WERI-Rb-1 (cell line): ENCODE data around the gene TRIM7.

Source experiments
- DNase-seq: peaks from one replicate; pipeline ENCODE4 v3.0.0-alpha.2; 2020
- H3K27ac ChIP-seq: fragments of 250-450 bp; sonication (Bioruptor Pico); 2 replicates; pipeline ENCODE4 v1.5.1; 2020; ENCODE audit warnings: mild to moderate bottlenecking, moderate library complexity
- H3K27me3 ChIP-seq: fragments of 250-450 bp; sonication (Bioruptor Pico); 2 replicates; pipeline ENCODE4 v1.5.1; 2021; ENCODE audit warnings: mild to moderate bottlenecking, low read depth, moderate library complexity; ENCODE audit not compliant: insufficient read depth, severe bottlenecking
- H3K36me3 ChIP-seq: fragments of 250-450 bp; sonication (Bioruptor Pico); 2 replicates; pipeline ENCODE4 v1.5.1; 2020; ENCODE audit warnings: mild to moderate bottlenecking, moderate library complexity
- H3K4me3 ChIP-seq: 2 replicates; pipeline ENCODE4 v1.5.1; 2011; ENCODE audit warnings: low read depth, mild to moderate bottlenecking, control low read depth, low read length
- H3K9me3 ChIP-seq: fragments of 250-450 bp; sonication (Bioruptor Pico); 2 replicates; pipeline ENCODE4 v1.5.1; 2021; ENCODE audit warnings: mild to moderate bottlenecking, moderate library complexity; ENCODE audit not compliant: severe bottlenecking
- CTCF ChIP-seq: IDR thresholded peaks from 2 replicates; pipeline ENCODE4 v1.5.1; 2011; ENCODE audit warnings: low read depth, mild to moderate bottlenecking, control low read depth, inconsistent platforms, low read length

The TRIM7 gene

DNA sequence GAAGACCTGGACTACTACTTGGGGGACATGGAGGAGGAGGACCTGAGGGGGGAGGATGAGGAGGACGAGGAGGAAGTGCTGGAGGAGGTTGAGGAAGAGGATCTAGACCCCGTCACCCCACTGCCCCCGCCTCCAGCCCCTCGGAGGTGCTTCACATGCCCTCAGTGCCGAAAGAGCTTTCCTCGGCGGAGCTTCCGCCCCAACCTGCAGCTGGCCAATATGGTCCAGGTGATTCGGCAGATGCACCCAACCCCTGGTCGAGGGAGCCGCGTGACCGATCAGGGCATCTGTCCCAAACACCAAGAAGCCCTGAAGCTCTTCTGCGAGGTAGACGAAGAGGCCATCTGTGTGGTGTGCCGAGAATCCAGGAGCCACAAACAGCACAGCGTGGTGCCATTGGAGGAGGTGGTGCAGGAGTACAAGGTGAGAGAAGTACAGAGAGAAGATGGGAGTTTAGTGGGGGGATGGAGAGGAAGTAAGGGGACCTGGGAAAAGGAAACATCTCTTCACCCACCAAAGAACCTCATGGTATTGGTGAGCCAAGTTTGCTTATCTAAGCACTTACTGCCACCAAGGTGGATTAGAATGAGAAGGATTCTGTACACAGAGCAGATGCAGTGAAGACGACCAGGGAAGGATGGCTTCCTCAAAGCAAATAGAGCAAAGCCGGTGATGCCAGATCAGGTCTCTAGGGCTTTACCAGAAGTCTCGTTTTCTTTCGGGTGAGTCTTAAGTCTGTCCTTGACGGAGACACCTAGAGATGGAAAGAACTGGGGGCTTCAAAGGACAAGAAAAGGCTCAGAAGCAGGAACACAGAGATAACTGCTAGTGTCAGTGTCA lies 19.6 kb upstream of the TRIM7 start:
- TF ChIP-seq CTCF = no peak
- Histone ChIP-seq H3K9me3 (no peaks in the 10 kb centered on the region), H3K36me3 (no peaks in the 10 kb centered on the region), H3K27ac (peak overlapping the region; percentile 94; the same call in 1 of the 2 replicates), H3K4me3 (peak overlapping the region; percentile 55), H3K27me3 (no peaks in the 10 kb centered on the region)
- no peak for DNase-seq

DNA sequence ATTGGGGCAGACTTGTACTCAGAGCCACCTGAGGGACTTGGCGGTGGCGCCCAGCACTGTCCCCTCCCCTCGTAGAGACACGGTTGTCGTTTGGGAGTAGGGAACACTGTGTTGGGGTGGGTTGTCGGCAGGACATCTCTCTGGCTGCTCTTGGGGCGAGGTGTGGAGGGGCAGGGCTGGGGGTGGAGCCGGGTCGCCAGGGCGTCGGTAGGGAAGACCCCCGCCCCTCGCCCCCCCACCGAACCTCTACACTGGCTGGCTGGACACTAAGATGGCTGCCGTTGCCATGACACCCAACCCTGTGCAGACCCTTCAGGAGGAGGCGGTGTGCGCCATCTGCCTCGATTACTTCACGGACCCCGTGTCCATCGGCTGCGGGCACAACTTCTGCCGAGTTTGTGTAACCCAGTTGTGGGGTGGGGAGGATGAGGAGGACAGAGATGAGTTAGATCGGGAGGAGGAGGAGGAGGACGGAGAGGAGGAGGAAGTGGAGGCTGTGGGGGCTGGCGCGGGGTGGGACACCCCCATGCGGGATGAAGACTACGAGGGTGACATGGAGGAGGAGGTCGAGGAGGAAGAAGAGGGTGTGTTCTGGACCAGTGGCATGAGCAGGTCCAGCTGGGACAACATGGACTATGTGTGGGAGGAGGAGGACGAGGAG lies 18.9 kb upstream of the TRIM7 start:
- DNase-seq = peak; percentile 27
- Histone ChIP-seq H3K27me3 (no peaks in the 10 kb centered on the region), H3K9me3 (no peaks in the 10 kb centered on the region), H3K4me3 (peak overlapping the region; percentile 55), H3K27ac (peak overlapping the region; percentile 94), H3K36me3 (no peaks in the 10 kb centered on the region)
- no peak for TF ChIP-seq CTCF

DNA sequence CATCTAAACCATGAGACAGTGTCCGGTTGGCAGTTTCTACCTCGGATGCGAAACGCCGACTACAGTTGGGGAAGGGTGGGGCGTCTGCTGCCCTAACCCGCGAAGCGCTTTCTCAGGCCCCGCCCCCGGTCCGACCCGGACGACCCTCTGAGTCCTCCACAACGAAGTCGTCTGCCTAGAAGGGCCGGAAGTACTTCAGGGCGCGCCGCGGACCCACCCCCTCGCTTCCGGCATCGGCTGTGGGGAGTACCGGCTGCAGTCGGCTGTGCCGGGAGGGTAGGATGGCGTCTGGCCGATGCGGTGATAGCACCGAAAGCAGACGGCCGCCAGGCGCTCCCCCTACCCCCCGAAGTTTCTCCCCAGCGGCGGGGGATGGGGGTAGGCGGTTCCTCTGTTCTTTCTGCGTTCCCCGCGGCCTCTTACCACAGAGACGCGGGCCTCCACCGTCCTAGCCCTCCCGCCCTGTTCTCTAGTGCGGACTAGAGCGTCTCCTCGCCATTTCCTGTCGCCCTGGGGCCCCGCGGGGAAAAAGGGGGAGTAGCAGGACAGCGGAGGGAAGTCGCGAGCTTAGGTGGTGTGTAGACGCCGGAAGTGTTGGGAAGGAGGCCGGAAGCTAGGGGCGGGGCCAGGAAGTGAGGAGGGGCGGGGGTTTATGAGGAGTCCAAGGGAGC lies 18.2 kb upstream of the TRIM7 start, which contains the start of gene TRIM41:
Gene TRIM41 (plus strand): TSS at position 224 of the 671 bp plus-strand sequence. CDS start 719 bp downstream, outside the sequence.
- no peak for TF ChIP-seq CTCF
- DNase-seq = peak; percentile 95
- peak within 1 kb of the TSS; percentile 55 for H3K4me3 ChIP-seq
- no peaks in the 10 kb centered on the region for H3K36me3 ChIP-seq
- H3K27me3 ChIP-seq = no peaks in the 10 kb centered on the region
- peak within 1 kb of the TSS; percentile 94 for H3K27ac ChIP-seq
- H3K9me3 ChIP-seq = no peaks in the 10 kb centered on the region

DNA sequence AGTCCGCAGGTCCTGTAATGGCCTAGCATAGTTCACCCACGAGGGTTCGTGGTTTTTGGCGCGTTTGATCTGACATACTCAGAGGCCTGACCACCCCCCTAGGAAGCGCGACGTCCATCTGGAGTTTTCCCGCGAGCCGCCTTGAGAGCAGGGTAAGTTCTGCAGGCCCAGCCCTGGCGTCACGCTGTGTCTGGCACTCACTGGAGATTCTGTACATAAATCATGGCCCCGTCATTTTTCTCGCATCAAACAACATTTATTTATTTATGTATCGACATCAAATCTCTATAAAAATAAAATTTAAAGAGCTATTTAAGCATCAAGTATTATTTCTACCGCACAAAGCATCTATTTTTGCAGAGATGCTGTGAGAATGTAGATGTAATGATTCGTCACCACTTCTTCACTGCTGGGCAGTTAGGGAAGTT lies 17.6 kb upstream of the TRIM7 start:
- Histone ChIP-seq H3K36me3 (no peaks in the 10 kb centered on the region), H3K9me3 (no peaks in the 10 kb centered on the region), H3K27ac (peak overlapping the region; percentile 94), H3K27me3 (no peaks in the 10 kb centered on the region), H3K4me3 (peak overlapping the region; percentile 55)
- no peak for TF ChIP-seq CTCF
- DNase-seq = no peak

DNA sequence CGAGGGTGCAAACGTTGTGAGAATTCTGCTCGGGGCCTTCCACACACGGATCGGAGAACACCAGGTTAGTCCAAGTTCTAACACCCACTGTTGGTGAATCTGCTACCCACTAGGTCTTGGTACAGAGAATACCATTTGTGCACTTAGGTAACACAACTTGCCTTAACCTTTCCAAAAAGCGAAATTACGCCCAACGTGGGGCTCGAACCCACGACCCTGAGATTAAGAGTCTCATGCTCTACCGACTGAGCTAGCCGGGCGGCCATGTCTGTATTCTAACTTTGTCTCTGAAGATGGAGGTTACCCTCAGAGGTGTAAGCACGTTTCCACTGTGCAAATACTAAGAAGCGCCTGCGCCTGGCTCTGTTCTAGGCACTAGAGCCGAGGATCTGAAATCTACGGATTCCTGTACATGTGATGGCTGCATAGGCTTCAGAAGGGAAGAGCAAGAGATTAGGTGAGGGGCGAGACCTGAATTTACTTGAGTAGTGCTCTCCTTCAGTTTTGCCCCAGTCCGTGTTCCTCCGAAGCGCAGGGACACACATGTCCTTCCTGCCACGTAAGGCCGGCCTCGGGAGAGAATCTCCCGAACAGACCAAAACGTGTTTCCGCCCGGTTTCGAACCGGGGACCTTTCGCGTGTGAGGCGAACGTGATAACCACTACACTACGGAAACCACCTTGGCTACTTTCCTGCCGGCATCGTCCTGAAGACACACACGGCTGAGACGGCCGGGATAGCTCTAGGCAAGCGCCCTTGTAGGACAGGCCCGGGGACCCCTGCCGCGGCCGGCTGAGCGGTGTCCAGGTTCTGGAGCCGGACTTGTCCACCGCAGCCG lies 17.0 kb upstream of the TRIM7 start:
- peak; percentile 83 for DNase-seq
- Histone ChIP-seq H3K36me3 (no peaks in the 10 kb centered on the region), H3K9me3 (no peaks in the 10 kb centered on the region), H3K27me3 (no peaks in the 10 kb centered on the region), H3K27ac (peak overlapping the region; percentile 94), H3K4me3 (peak overlapping the region; percentile 55)
- no peak for TF ChIP-seq CTCF
